Measurements from ENCODE around the gene TCAP. TPM values are rescaled to one million over a fixed set of nuclear protein-coding genes. Genes with fewer than 3 reads are reported as not detected.

The TCAP gene
- total and polyA plus RNA-seq, 2 donors from 2014 or later = 1.5 to 1.7 TPM

DNA sequence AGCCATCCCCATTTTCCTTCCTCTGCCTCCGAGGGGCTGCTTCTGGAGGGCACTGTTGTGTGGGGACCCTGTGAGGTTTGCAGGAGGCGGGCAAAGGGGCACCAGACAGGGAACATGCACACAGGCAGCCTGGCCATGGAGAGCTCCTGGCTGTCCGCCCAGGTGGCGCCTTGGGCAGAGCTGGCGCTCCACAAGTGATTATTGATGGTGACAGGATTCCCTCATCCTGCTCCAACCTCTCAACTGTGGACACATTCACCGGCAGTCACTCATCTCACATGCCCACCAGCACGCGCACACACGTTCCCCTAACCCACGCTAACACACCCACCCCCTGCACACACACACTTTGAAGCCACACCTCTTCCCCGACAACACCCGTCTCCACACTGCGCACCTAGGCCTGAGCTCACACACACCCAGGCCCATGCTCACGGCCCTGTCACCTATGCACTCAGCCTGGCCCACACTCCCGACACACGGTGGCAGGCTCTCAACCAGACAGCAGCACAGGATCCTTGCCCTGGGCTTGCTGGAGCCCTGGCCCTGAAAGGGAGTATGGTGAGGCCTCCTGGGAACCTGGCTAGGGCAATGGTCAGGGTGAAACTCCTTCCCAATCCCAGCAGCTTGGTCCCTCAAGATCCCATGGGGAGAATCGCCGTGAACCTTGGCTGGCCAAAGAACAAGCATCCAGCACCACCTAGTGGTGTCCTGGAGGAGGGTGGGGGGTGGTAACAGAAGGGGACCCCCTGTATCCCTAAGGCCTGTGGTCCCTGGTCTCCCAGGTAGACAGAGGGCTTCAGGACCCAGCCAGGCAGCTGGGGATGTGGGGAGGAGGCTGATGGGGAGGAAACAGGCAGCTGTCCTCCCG lies 6.7 kb downstream of the TCAP start:
- Histone ChIP-seq H3K36me3 (ENCODE audit: control insufficient read depth in 2 of 3, insufficient read depth in 3 of 3, low read length in 3 of 3) (no peaks in the 10 kb centered on the region), H3K4me3 (ENCODE audit: low read length in 3 of 3) (no peak overlapping the region), H3K9me3 (ENCODE audit: control insufficient read depth in 2 of 3, insufficient read depth in 1 of 3, low read length in 3 of 3) (no peaks in the 10 kb centered on the region), H3K4me1 (ENCODE audit: control insufficient read depth in 2 of 3, insufficient read depth in 2 of 3, low read depth in 1 of 3, low read length in 3 of 3) (peaks cover 0 to 41% (median 21%) of the 10 kb centered on the region in 3 donors), H3K27me3 (ENCODE audit: control insufficient read depth, insufficient read depth, low read length) (no peaks in the 10 kb centered on the region), H3K27ac (ENCODE audit: low read depth in 2 of 2, low read length in 2 of 2) (peak overlapping the region in 1 of 2 donors; percentile 49), H3K9ac (ENCODE audit: low read length in 3 of 3) (peak overlapping the region in 1 of 3 donors; percentile 40)
- DNase-seq (peak; percentile 58 to 80 (median 67)), FAIRE-seq (no peak)
- intact Hi-C loops (cut with DNase I) = no loop called here
- TF ChIP-seq, protein P1, sequence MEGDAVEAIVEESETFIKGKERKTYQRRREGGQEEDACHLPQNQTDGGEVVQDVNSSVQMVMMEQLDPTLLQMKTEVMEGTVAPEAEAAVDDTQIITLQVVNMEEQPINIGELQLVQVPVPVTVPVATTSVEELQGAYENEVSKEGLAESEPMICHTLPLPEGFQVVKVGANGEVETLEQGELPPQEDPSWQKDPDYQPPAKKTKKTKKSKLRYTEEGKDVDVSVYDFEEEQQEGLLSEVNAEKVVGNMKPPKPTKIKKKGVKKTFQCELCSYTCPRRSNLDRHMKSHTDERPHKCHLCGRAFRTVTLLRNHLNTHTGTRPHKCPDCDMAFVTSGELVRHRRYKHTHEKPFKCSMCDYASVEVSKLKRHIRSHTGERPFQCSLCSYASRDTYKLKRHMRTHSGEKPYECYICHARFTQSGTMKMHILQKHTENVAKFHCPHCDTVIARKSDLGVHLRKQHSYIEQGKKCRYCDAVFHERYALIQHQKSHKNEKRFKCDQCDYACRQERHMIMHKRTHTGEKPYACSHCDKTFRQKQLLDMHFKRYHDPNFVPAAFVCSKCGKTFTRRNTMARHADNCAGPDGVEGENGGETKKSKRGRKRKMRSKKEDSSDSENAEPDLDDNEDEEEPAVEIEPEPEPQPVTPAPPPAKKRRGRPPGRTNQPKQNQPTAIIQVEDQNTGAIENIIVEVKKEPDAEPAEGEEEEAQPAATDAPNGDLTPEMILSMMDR (IDR thresholded peaks at IDR 0.05; ENCODE audit: borderline replicate concordance, extremely low read depth, insufficient read depth) = peak; percentile 68

DNA sequence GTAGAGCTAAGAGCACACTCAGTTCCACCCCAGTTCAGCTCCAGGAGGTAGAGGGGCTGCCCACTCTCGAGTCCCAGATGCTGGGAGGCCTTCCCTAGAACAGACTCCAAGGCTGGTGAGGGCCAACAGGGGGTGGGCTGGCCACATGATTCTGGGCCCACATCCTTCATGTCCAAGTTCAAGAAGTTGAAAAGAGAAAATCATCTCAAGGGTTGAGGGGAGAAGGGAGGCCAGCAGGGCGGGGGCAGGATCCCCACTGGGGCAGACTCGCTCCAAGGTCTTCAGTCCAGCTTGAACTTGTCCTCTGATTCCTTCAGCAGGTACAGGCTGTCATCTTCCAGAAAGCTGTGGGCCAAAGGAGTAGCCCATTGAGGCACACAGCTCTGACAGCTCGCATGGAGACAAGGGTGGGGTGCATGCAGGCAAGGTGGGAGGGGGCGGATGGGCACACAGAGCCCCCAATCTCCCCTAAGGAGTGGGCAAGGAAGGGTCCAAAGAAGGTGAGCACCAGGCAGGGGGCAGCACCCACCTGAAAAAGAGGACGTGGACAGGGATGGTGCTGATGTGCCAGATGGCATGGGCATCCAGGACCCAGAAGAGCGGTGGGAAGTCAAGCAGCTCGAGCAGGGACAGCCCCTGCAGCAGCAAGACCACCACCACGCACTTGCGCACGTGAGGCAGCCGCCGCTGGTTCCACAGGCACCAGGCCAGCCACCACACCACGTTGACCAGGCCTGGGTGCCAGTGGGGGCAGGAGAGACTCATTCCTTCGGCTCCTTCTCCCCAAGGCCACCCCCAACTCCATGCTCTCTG lies 7.6 kb downstream of the TCAP start:
- H3K9ac ChIP-seq (ENCODE audit: low read length in 3 of 3) = no peak overlapping the region
- H3K4me3 ChIP-seq (ENCODE audit: low read length in 3 of 3) = no peak overlapping the region
- DNase-seq (peak in 1 of 5 donors; percentile 75), FAIRE-seq (no peak)
- no peaks in the 10 kb centered on the region for H3K9me3 ChIP-seq (ENCODE audit: control insufficient read depth in 2 of 3, insufficient read depth in 1 of 3, low read length in 3 of 3)
- no peaks in the 10 kb centered on the region for H3K27me3 ChIP-seq (ENCODE audit: control insufficient read depth, insufficient read depth, low read length)
- TF ChIP-seq, protein P1 (IDR thresholded peaks at IDR 0.05; ENCODE audit: borderline replicate concordance, extremely low read depth, insufficient read depth) = no peak
- intact Hi-C loops (cut with DNase I) = no loop called here
- no peak overlapping the region for H3K27ac ChIP-seq (ENCODE audit: low read depth in 2 of 2, low read length in 2 of 2)
- H3K36me3 ChIP-seq (ENCODE audit: control insufficient read depth in 2 of 3, insufficient read depth in 3 of 3, low read length in 3 of 3) = no peaks in the 10 kb centered on the region
- H3K4me1 ChIP-seq (ENCODE audit: control insufficient read depth in 2 of 3, insufficient read depth in 2 of 3, low read depth in 1 of 3, low read length in 3 of 3) = peaks cover 0 to 41% (median 22%) of the 10 kb centered on the region in 3 donors

DNA sequence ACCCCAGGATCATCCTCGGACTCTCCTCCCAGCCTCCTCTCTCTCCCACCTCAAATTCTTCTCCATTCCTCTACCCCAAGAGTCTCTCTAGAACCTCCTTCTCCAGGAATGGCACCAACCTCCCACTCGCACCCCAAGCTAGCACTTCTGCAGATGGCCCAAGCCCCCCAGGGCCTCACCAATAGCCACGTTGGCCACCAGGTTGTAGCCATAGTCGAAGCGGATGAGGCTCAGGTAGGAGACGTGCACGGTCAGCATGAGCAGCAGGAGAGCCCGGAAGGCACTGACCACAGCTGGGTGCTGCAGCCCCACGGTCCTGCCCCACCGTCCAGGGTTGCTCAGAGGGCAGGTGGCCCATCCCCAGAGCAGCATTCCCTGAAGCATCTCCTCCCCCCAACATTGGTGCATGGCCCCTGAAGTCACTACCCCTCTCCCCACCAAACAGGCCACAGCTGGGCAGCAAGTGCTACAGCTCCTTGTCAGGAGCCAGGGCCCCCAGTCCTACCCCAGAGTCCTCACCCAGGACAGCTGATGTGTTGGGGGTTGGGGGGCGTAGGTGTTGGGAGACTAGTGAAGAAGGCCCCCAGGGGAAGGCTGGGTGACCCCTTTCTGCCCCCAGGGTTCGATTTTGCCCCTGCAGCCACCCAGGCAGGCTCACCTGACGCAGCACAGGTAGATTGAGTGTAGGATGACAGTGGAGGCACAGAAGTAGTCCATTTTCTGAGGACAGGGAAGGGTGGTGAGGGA lies 8.4 kb downstream of the TCAP start:
- FAIRE-seq (no peak), DNase-seq (peak in 2 of 5 donors; percentile 48 to 58)
- intact Hi-C loops (cut with DNase I) = no loop called here
- Histone ChIP-seq H3K4me1 (ENCODE audit: control insufficient read depth in 2 of 3, insufficient read depth in 2 of 3, low read depth in 1 of 3, low read length in 3 of 3) (peaks cover 0 to 49% (median 22%) of the 10 kb centered on the region in 3 donors), H3K9me3 (ENCODE audit: control insufficient read depth in 2 of 3, insufficient read depth in 1 of 3, low read length in 3 of 3) (no peaks in the 10 kb centered on the region), H3K27me3 (ENCODE audit: control insufficient read depth, insufficient read depth, low read length) (no peaks in the 10 kb centered on the region), H3K4me3 (ENCODE audit: low read length in 3 of 3) (no peak overlapping the region), H3K27ac (ENCODE audit: low read depth in 2 of 2, low read length in 2 of 2) (no peak overlapping the region), H3K36me3 (ENCODE audit: control insufficient read depth in 2 of 3, insufficient read depth in 3 of 3, low read length in 3 of 3) (no peaks in the 10 kb centered on the region), H3K9ac (ENCODE audit: low read length in 3 of 3) (no peak overlapping the region)
- TF ChIP-seq, protein P1 (IDR thresholded peaks at IDR 0.05; ENCODE audit: borderline replicate concordance, extremely low read depth, insufficient read depth) = no peak
